Loucy (cell line): ENCODE results near the gene SEZ6.

Experiments used
- EZH2phosphoT487 ChIP-seq: fragments of 200-600 bp; IDR thresholded peaks from 2 replicates; pipeline ENCODE4 v1.6.1; 2018; ENCODE audit warnings: antibody characterized with exemption, mild to moderate bottlenecking, moderate library complexity, borderline replicate concordance
- TF ChIP-seq, protein P1 (sequence below): fragments of 200-600 bp; sonication (generic); conservative IDR thresholded peaks from 2 replicates; pipeline ENCODE4 v1.5.1; 2014; ENCODE audit warnings: mild to moderate bottlenecking, antibody characterized with exemption, low read length

DNA sequence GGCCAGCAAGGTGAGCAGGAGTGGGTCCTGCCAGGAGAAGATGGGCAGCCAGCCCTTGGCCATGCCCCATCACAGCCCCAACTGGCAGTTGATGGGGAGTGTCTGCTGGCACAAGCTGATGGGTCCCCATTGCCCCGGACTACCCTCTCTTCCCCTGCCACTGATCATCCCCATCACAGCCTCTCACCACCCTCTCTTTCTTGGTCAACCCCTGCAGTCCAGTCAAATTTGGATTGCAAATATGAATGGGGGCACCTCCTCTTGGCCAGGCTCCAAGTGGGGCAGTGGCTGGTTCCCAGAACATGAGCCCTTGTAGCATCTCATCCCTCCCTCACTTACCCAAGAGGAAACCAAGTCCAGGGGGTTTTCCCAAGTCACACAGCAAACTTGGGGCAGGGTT lies 17.4 kb downstream of the SEZ6 start:
- TF ChIP-seq, protein P1, sequence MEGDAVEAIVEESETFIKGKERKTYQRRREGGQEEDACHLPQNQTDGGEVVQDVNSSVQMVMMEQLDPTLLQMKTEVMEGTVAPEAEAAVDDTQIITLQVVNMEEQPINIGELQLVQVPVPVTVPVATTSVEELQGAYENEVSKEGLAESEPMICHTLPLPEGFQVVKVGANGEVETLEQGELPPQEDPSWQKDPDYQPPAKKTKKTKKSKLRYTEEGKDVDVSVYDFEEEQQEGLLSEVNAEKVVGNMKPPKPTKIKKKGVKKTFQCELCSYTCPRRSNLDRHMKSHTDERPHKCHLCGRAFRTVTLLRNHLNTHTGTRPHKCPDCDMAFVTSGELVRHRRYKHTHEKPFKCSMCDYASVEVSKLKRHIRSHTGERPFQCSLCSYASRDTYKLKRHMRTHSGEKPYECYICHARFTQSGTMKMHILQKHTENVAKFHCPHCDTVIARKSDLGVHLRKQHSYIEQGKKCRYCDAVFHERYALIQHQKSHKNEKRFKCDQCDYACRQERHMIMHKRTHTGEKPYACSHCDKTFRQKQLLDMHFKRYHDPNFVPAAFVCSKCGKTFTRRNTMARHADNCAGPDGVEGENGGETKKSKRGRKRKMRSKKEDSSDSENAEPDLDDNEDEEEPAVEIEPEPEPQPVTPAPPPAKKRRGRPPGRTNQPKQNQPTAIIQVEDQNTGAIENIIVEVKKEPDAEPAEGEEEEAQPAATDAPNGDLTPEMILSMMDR: no peak
- TF ChIP-seq EZH2phosphoT487: no peak
